GM18870 (cell line): ENCODE results near the gene EXOC2.
"Not testable (repeated sequence)": the region's sequence is repeated elsewhere in the genome, so short reads cannot be mapped to it uniquely, and the experiment has no call there.

Experiments
- ATAC-seq: cut with Tn5 transposase; IDR thresholded peaks from one replicate; pipeline ENCODE4 v1.9.1; 2021; ENCODE audit warnings: moderate library complexity; ENCODE audit not compliant: unreplicated experiment

Gene EXOC2

GRCh38 chr6:641225-641985, 51.5 kb downstream of the EXOC2 start:
- no peak for ATAC-seq

GRCh38 chr6:636488-636887, 56.5 kb downstream of the EXOC2 start:
- ATAC-seq: no peak

GRCh38 chr6:635233-635632, 57.7 kb downstream of the EXOC2 start:
- ATAC-seq: no peak

- ATAC-seq: no peak
These were observed 59.3 kb downstream of the EXOC2 start for GRCh38 chr6:633611-634010.

GRCh38 chr6:628766-629165, 64.2 kb downstream of the EXOC2 start:
- no peak for ATAC-seq

- no peak for ATAC-seq
These were observed 66.7 kb downstream of the EXOC2 start for GRCh38 chr6:626236-626635.

GRCh38 chr6:624979-625378, 68.0 kb downstream of the EXOC2 start:
- ATAC-seq: no peak

- ATAC-seq: no peak
These were observed 70.5 kb downstream of the EXOC2 start for GRCh38 chr6:622462-622861.

GRCh38 chr6:621931-622330, 71.0 kb downstream of the EXOC2 start:
- ATAC-seq: no peak

- ATAC-seq: no peak
These were observed 72.0 kb downstream of the EXOC2 start for GRCh38 chr6:620950-621349.

GRCh38 chr6:620166-620565, 72.8 kb downstream of the EXOC2 start:
- ATAC-seq: no peak

GRCh38 chr6:617456-618100, 75.4 kb downstream of the EXOC2 start:
- no peak for ATAC-seq

- ATAC-seq: no peak
These were observed 79.0 kb downstream of the EXOC2 start for GRCh38 chr6:613981-614380.

GRCh38 chr6:611928-612327, 81.0 kb downstream of the EXOC2 start:
- ATAC-seq: no peak

GRCh38 chr6:610882-611281, 82.1 kb downstream of the EXOC2 start:
- no peak for ATAC-seq

- ATAC-seq: no peak
These were observed 83.0 kb downstream of the EXOC2 start for GRCh38 chr6:609905-610304.

GRCh38 chr6:606829-607379, 86.0 kb downstream of the EXOC2 start:
- ATAC-seq: no peak

- not testable (repeated sequence) for ATAC-seq
These were observed 87.0 kb downstream of the EXOC2 start for GRCh38 chr6:605895-606294.

- ATAC-seq: no peak
These were observed 88.4 kb downstream of the EXOC2 start for GRCh38 chr6:604579-604978.

- no peak for ATAC-seq
These were observed 89.7 kb downstream of the EXOC2 start for GRCh38 chr6:603265-603664.

GRCh38 chr6:599576-600448, 93.1 kb downstream of the EXOC2 start:
- no peak for ATAC-seq

GRCh38 chr6:593907-594212, 99.1 kb downstream of the EXOC2 start:
- no peak for ATAC-seq
